Smooth muscle cell (in vitro differentiated cells): ENCODE results near the gene ZC3H10. TPM values are rescaled to one million over a fixed set of nuclear protein-coding genes. Genes with fewer than 3 reads are reported as not detected.

Source experiments
- DNase-seq: peaks from one replicate; lab custom pipeline; 2025; ENCODE audit not compliant: unreplicated experiment; lab: John Stamatoyannopoulos, UW
- H2AFZ ChIP-seq: fragments of 200-600 bp; sonication (generic); 2 replicates; pipeline ENCODE4 v1.6.0; 2016; ENCODE audit warnings: antibody characterized with exemption, low read depth, mild to moderate bottlenecking
- H3F3A ChIP-seq: fragments of 200-600 bp; sonication (generic); 2 replicates; pipeline ENCODE4 v1.6.0; 2017; ENCODE audit warnings: antibody characterized with exemption, low read depth
- H3K27ac ChIP-seq: fragments of 200-600 bp; sonication (generic); 2 replicates; pipeline ENCODE4 v1.5.1; 2016; ENCODE audit warnings: low read depth, mild to moderate bottlenecking
- H3K27me3 ChIP-seq: fragments of 200-600 bp; sonication (generic); 2 replicates; pipeline ENCODE4 v1.6.1; 2016; ENCODE audit warnings: low read depth, mild to moderate bottlenecking
- H3K36me3 ChIP-seq: fragments of 200-600 bp; sonication (generic); 2 replicates; pipeline ENCODE4 v1.5.1; 2016; ENCODE audit warnings: low read depth
- H3K4me1 ChIP-seq: fragments of 200-600 bp; sonication (generic); 2 replicates; pipeline ENCODE4 v1.5.1; 2016; ENCODE audit warnings: low read depth
- H3K4me2 ChIP-seq: fragments of 200-600 bp; sonication (generic); 2 replicates; pipeline ENCODE4 v1.6.0; 2016; ENCODE audit warnings: mild to moderate bottlenecking
- H3K4me3 ChIP-seq: fragments of 200-600 bp; sonication (generic); 2 replicates; pipeline ENCODE4 v1.5.1; 2016; ENCODE audit warnings: mild to moderate bottlenecking
- H3K79me2 ChIP-seq: fragments of 200-600 bp; sonication (generic); 2 replicates; pipeline ENCODE4 v1.6.0; 2016; ENCODE audit warnings: low read depth, mild to moderate bottlenecking
- H3K9ac ChIP-seq: fragments of 200-600 bp; sonication (generic); 2 replicates; pipeline ENCODE4 v1.6.0; 2016; ENCODE audit warnings: low read depth
- H3K9me3 ChIP-seq: fragments of 200-600 bp; sonication (generic); replicated peaks from 2 replicates; pipeline ENCODE4 v1.5.1; 2016; ENCODE audit warnings: low read depth
- H4K20me1 ChIP-seq: fragments of 200-600 bp; sonication (generic); 2 replicates; pipeline ENCODE4 v1.6.0; 2016; ENCODE audit warnings: low read depth
- CTCF ChIP-seq: fragments of 200-600 bp; sonication (generic); IDR thresholded peaks from 2 replicates; pipeline ENCODE4 v1.5.1; 2017; ENCODE audit warnings: borderline replicate concordance, mild to moderate bottlenecking, antibody characterized with exemption; ENCODE audit not compliant: insufficient read depth, poor library complexity, severe bottlenecking
- WGBS: methylation state at CpG from one replicate; pipeline ENCODE4 v1.1.7; 2016; ENCODE audit warnings: low lambda C conversion rate; 5-methylcytosine and 5-hydroxymethylcytosine counted together
- polyA plus RNA-seq: library from polyadenylated mRNA; unstranded; fragments of >200 nt; fragmentation: Nextera tagmentation; extraction: Ambion mirVana; gene quantifications from 2 replicates; pipeline ENCODE4 v1.2.1, GENCODE V29; 2016
- total RNA-seq: library from RNA; depleted of rRNA; stranded (reverse); fragments of >200 nt; gene quantifications from 2 replicates; pipeline ENCODE4 v1.2.3, GENCODE V29; 2014

Gene ZC3H10
- total and polyA plus RNA-seq, 2 experiments from 2014 or later = 1.9 to 2.8 TPM

- Histone ChIP-seq H4K20me1 (peaks cover 47% of the 10 kb centered on the region), H3K4me3 (peak within 1 kb of the TSS; percentile 90), H3K27ac (peak within 1 kb of the TSS; percentile 82), H3F3A (peaks cover 42% of the 10 kb centered on the region), H3K4me1 (peaks cover 39% of the 10 kb centered on the region), H3K4me2 (peak within 1 kb of the TSS; percentile 100), H3K79me2 (peaks cover 34% of the 10 kb centered on the region), H3K36me3 (no peaks in the 10 kb centered on the region), H3K9me3 (no peaks in the 10 kb centered on the region), H3K27me3 (no peaks in the 10 kb centered on the region), H3K9ac (peak within 1 kb of the TSS; percentile 95), H2AFZ (no peak within 1 kb of the TSS)
- under 1% methylated on average over 21 of the region's 30 CpGs for WGBS
- no peak for TF ChIP-seq CTCF
- peak; percentile 58 for DNase-seq
Measured at GRCh38 chr12:56158029-56158925, 40.2 kb downstream of the ZC3H10 start, which contains the start of gene MYL6. TSS of gene MYL6 (plus strand) at chr12:56158359. CDS start at chr12:56158402, 43 bp downstream.

GRCh38 chr12:56158926-56159461, 40.9 kb downstream of the ZC3H10 start:
- Histone ChIP-seq H3K9me3 (no peaks in the 10 kb centered on the region), H3K27ac (peak overlapping the region; percentile 82), H3K4me2 (peak overlapping the region; percentile 100), H3K4me3 (peak overlapping the region; percentile 90), H4K20me1 (peaks cover 54% of the 10 kb centered on the region), H3K36me3 (no peaks in the 10 kb centered on the region), H3K9ac (peak overlapping the region; percentile 95), H3K4me1 (peaks cover 42% of the 10 kb centered on the region), H2AFZ (no peak overlapping the region), H3K27me3 (no peaks in the 10 kb centered on the region), H3F3A (peaks cover 49% of the 10 kb centered on the region), H3K79me2 (peaks cover 30% of the 10 kb centered on the region)
- DNase-seq = no peak
- TF ChIP-seq CTCF = no peak
- WGBS = under 1% methylated on average over 6 of the region's 6 CpGs

GRCh38 chr12:56159482-56160192, 41.6 kb downstream of the ZC3H10 start:
- peaks cover 42% of the 10 kb centered on the region for H3K4me1 ChIP-seq
- peak overlapping the region; percentile 90 for H3K4me3 ChIP-seq
- peak overlapping the region; percentile 100 for H3K4me2 ChIP-seq
- peaks cover 30% of the 10 kb centered on the region for H3K79me2 ChIP-seq
- H3K9ac ChIP-seq = peak overlapping the region; percentile 95
- H4K20me1 ChIP-seq = peaks cover 56% of the 10 kb centered on the region
- peak overlapping the region; percentile 82 for H3K27ac ChIP-seq
- peaks cover 51% of the 10 kb centered on the region for H3F3A ChIP-seq
- TF ChIP-seq CTCF = no peak
- WGBS = 60% methylated on average over 8 of the region's 8 CpGs
- H3K9me3 ChIP-seq = no peaks in the 10 kb centered on the region
- no peak overlapping the region for H2AFZ ChIP-seq
- no peaks in the 10 kb centered on the region for H3K27me3 ChIP-seq
- DNase-seq = no peak
- H3K36me3 ChIP-seq = no peaks in the 10 kb centered on the region
